HAP-1 (cell line): ENCODE measurements around the gene PTP4A2.
A peak's percentile ranks its signal among the peaks of the same experiment; 100 is the strongest.
"Not testable (repeated sequence)": the region's sequence is repeated elsewhere in the genome, so short reads cannot be mapped to it uniquely, and the experiment has no call there.

Source experiments
- DNase-seq, 2 experiments: peaks; one replicate each; pipeline ENCODE4 v3.0.0-alpha.2; 2016 to 2020; ENCODE audit warnings: low spot score in 2 of 2
- H3K27me3 ChIP-seq: fragments of 250-450 bp; sonication (Bioruptor Pico); 2 replicates; pipeline ENCODE4 v1.5.1; 2020; ENCODE audit warnings: low read depth, mild to moderate bottlenecking, moderate library complexity
- H3K36me3 ChIP-seq: fragments of 250-450 bp; sonication (Bioruptor Pico); replicated peaks from 2 replicates; pipeline ENCODE4 v1.5.1; 2020; ENCODE audit warnings: mild to moderate bottlenecking
- H3K4me1 ChIP-seq: fragments of 250-450 bp; sonication (Bioruptor Pico); 2 replicates; pipeline ENCODE4 v1.5.1; 2020; ENCODE audit warnings: mild to moderate bottlenecking
- H3K4me3 ChIP-seq: fragments of 250-450 bp; sonication (Bioruptor Pico); 2 replicates; pipeline ENCODE4 v1.5.1; 2020; ENCODE audit warnings: mild to moderate bottlenecking, moderate library complexity
- H3K9me3 ChIP-seq: fragments of 250-450 bp; sonication (Bioruptor Pico); 2 replicates; pipeline ENCODE4 v1.5.1; 2020; ENCODE audit warnings: mild to moderate bottlenecking, moderate library complexity
- in situ Hi-C: fragments of 300-500 bp; cut with MboI; formaldehyde crosslinking; loops from 3 replicates; pipeline ENCODE4 v1.14.3; 2020; ENCODE audit warnings: low sequenced_read_pairs, inconsistent platforms, mixed read lengths

PTP4A2 gene

GRCh38 chr1:31904339-31905092 is 33.7 kb downstream of the PTP4A2 start:
- H3K36me3 ChIP-seq: peaks cover 14% of the 10 kb centered on the region
- no peaks in the 10 kb centered on the region for H3K4me1 ChIP-seq
- H3K4me3 ChIP-seq: no peak overlapping the region
- in situ Hi-C loops: no loop called here
- no peaks in the 10 kb centered on the region for H3K27me3 ChIP-seq
- no peaks in the 10 kb centered on the region for H3K9me3 ChIP-seq
- DNase-seq: no peak

- no peak for DNase-seq
- H3K36me3 ChIP-seq: peaks cover under 1% of the 10 kb centered on the region
- H3K27me3 ChIP-seq: no peaks in the 10 kb centered on the region
- in situ Hi-C loops: no loop called here
- no peaks in the 10 kb centered on the region for H3K4me1 ChIP-seq
- no peaks in the 10 kb centered on the region for H3K9me3 ChIP-seq
- no peak overlapping the region for H3K4me3 ChIP-seq
These were observed 35.7 kb downstream of the PTP4A2 start for GRCh38 chr1:31902510-31902860.

GRCh38 chr1:31901838-31902509 is 36.2 kb downstream of the PTP4A2 start:
- H3K27me3 ChIP-seq: no peaks in the 10 kb centered on the region
- in situ Hi-C loops: no loop called here
- H3K4me1 ChIP-seq: no peaks in the 10 kb centered on the region
- no peaks in the 10 kb centered on the region; the same call in none of the 2 replicates for H3K36me3 ChIP-seq
- no peak for DNase-seq
- H3K4me3 ChIP-seq: no peak overlapping the region
- H3K9me3 ChIP-seq: no peaks in the 10 kb centered on the region

- H3K9me3 ChIP-seq: no peaks in the 10 kb centered on the region
- H3K4me3 ChIP-seq: no peak overlapping the region
- no peaks in the 10 kb centered on the region; the same call in 1 of the 2 replicates for H3K36me3 ChIP-seq
- no peaks in the 10 kb centered on the region for H3K4me1 ChIP-seq
- no peaks in the 10 kb centered on the region for H3K27me3 ChIP-seq
- in situ Hi-C loops: no loop called here
- no peak for DNase-seq
These were observed 37.4 kb downstream of the PTP4A2 start for GRCh38 chr1:31900790-31901189.

- Histone ChIP-seq H3K9me3 (no peaks in the 10 kb centered on the region), H3K36me3 (no peaks in the 10 kb centered on the region)
- in situ Hi-C loops: no loop called here
These were observed 40.6 kb downstream of the PTP4A2 start for GRCh38 chr1:31897526-31898100.

GRCh38 chr1:31895474-31896198 is 42.5 kb downstream of the PTP4A2 start:
- H3K36me3 ChIP-seq, H3K4me1 ChIP-seq, in situ Hi-C loops, H3K9me3 ChIP-seq, DNase-seq, H3K4me3 ChIP-seq, H3K27me3 ChIP-seq: not testable (repeated sequence)

More at GRCh38 chr1:31897526-31898100, 40.6 kb downstream of the PTP4A2 start:
- no peak for DNase-seq
- no peaks in the 10 kb centered on the region for H3K4me1 ChIP-seq
- H3K4me3 ChIP-seq: no peak overlapping the region
- no peaks in the 10 kb centered on the region for H3K27me3 ChIP-seq

GRCh38 chr1:31891280-31891679 is 46.9 kb downstream of the PTP4A2 start:
- Histone ChIP-seq H3K4me1 (no peaks in the 10 kb centered on the region), H3K4me3 (no peak overlapping the region), H3K27me3 (no peaks in the 10 kb centered on the region), H3K36me3 (no peaks in the 10 kb centered on the region), H3K9me3 (no peaks in the 10 kb centered on the region)
- no peak for DNase-seq
- in situ Hi-C loops: no loop called here

GRCh38 chr1:31888291-31888690 is 49.9 kb downstream of the PTP4A2 start:
- Histone ChIP-seq H3K9me3 (no peaks in the 10 kb centered on the region), H3K36me3 (no peaks in the 10 kb centered on the region), H3K4me3 (no peak overlapping the region), H3K27me3 (no peaks in the 10 kb centered on the region), H3K4me1 (no peaks in the 10 kb centered on the region)
- no peak for DNase-seq
- in situ Hi-C loops: no loop called here

- no peak overlapping the region for H3K4me3 ChIP-seq
- in situ Hi-C loops: no loop called here
- H3K27me3 ChIP-seq: no peaks in the 10 kb centered on the region
- DNase-seq: no peak
- no peaks in the 10 kb centered on the region for H3K9me3 ChIP-seq
- no peaks in the 10 kb centered on the region for H3K4me1 ChIP-seq
- H3K36me3 ChIP-seq: no peaks in the 10 kb centered on the region
These were observed 51.3 kb downstream of the PTP4A2 start for GRCh38 chr1:31886866-31887265.

- H3K36me3 ChIP-seq: no peaks in the 10 kb centered on the region
- H3K4me1 ChIP-seq: peaks cover 9% of the 10 kb centered on the region
- H3K9me3 ChIP-seq: no peaks in the 10 kb centered on the region
- no peak overlapping the region for H3K4me3 ChIP-seq
- no peak for DNase-seq
- no peaks in the 10 kb centered on the region for H3K27me3 ChIP-seq
- in situ Hi-C loops: no loop called here
These were observed 52.3 kb downstream of the PTP4A2 start for GRCh38 chr1:31885851-31886250.

GRCh38 chr1:31883357-31883942 is 54.7 kb downstream of the PTP4A2 start:
- Histone ChIP-seq H3K4me1 (peaks cover 12% of the 10 kb centered on the region), H3K4me3 (no peak overlapping the region), H3K9me3 (no peaks in the 10 kb centered on the region), H3K36me3 (no peaks in the 10 kb centered on the region), H3K27me3 (no peaks in the 10 kb centered on the region)
- in situ Hi-C loops: no loop called here
- no peak for DNase-seq

GRCh38 chr1:31881688-31882000 is 56.5 kb downstream of the PTP4A2 start:
- Histone ChIP-seq H3K36me3 (no peaks in the 10 kb centered on the region), H3K4me3 (no peak overlapping the region), H3K4me1 (peaks cover 12% of the 10 kb centered on the region), H3K9me3 (no peaks in the 10 kb centered on the region), H3K27me3 (no peaks in the 10 kb centered on the region)
- DNase-seq: no peak
- in situ Hi-C loops: no loop called here

- in situ Hi-C loops: no loop called here
- DNase-seq: peak; percentile 46
These were observed 57.0 kb downstream of the PTP4A2 start for GRCh38 chr1:31880957-31881687.

More at GRCh38 chr1:31880957-31881687, 57.0 kb downstream of the PTP4A2 start:
- Histone ChIP-seq H3K27me3 (no peaks in the 10 kb centered on the region), H3K9me3 (no peaks in the 10 kb centered on the region), H3K36me3 (no peaks in the 10 kb centered on the region), H3K4me1 (peaks cover 12% of the 10 kb centered on the region), H3K4me3 (no peak overlapping the region)
